Esophagus squamous epithelium (tissue), 5 donors: ENCODE measurements around the gene DROSHA. TPM values are rescaled to one million over a fixed set of nuclear protein-coding genes. Genes with fewer than 3 reads are reported as not detected.
"Not testable (repeated sequence)": the region's sequence is repeated elsewhere in the genome, so short reads cannot be mapped to it uniquely, and the experiment has no call there.

Experiments
- DNase-seq: peaks from one replicate; lab custom pipeline; 2025; lab: John Stamatoyannopoulos, UW
- H3K27ac ChIP-seq, 4 donors: fragments of 200-600 bp; sonication (generic); one replicate each; pipeline ENCODE4 v1.5.1; 2016 to 2019; ENCODE audit warnings: mild to moderate bottlenecking in 1 of 4
- H3K27me3 ChIP-seq, 4 donors: fragments of 200-600 bp; sonication (generic); 1 replicate in 3 of 4; 2 replicates in 1 of 4; pipeline versions ENCODE4 v1.5.1 to v1.6.0; 2017 to 2021; ENCODE audit warnings: antibody characterized with exemption in 1 of 4
- H3K36me3 ChIP-seq, 3 donors: fragments of 200-600 bp; sonication (generic); one replicate each; pipeline ENCODE4 v1.5.1; 2016 to 2019
- H3K4me1 ChIP-seq, 3 donors: fragments of 200-600 bp; sonication (generic); one replicate each; pipeline ENCODE4 v1.5.1; 2017 to 2019
- H3K4me3 ChIP-seq, 4 donors: fragments of 200-600 bp; sonication (generic); 1 replicate in 3 of 4; 2 replicates in 1 of 4; pipeline ENCODE4 v1.5.1; 2016 to 2019; ENCODE audit warnings: mild to moderate bottlenecking in 2 of 4, moderate library complexity in 1 of 4
- H3K9me3 ChIP-seq, 3 donors: fragments of 200-600 bp; sonication (generic); one replicate each; pipeline ENCODE4 v1.5.1; 2016 to 2019
- POLR2A ChIP-seq, 4 donors: fragments of 450-650 bp; IDR thresholded peaks; one replicate each; pipeline ENCODE4 v1.6.1; 2017; ENCODE audit warnings: antibody characterized with exemption in 4 of 4, mild to moderate bottlenecking in 4 of 4, moderate library complexity in 3 of 4
- WGBS, 2 donors: methylation state at CpG; one replicate each; pipeline ENCODE4 v1.1.5; 2018; 5-methylcytosine and 5-hydroxymethylcytosine counted together
- intact Hi-C: fragments of 100-400 bp; cut with DNase I; formaldehyde crosslinking; loops from one replicate; pipeline ENCODE4 v1.15.0; 2022
- total RNA-seq, 4 donors: library from RNA; depleted of rRNA; stranded (reverse); fragments of >200 nt; gene quantifications; one replicate each; pipeline ENCODE4 v1.1.0, GENCODE V29; 2016
- TF ChIP-seq, protein P1 (sequence below), 6 experiments: fragments of 450-650 bp in 4 of 6; fragments of 200-600 bp in 2 of 6; sonication (generic) in 2 of 6; IDR thresholded peaks; one replicate each; pipeline ENCODE4 v1.5.1; 2016 to 2019; ENCODE audit warnings: antibody characterized with exemption in 6 of 6, mild to moderate bottlenecking in 4 of 6, moderate library complexity in 4 of 6
- donor health status: DM: yes; HTN: yes; CAD: no.

The DROSHA gene
- total RNA-seq, 4 donors from 2014 or later = 26.1 to 36.5 (median 31.8) TPM

GRCh38 chr5:31556461-31556860, 24.6 kb upstream of the DROSHA start:
- no peak for DNase-seq
- no peaks in the 10 kb centered on the region for H3K9me3 ChIP-seq
- 65 to 80% methylated on average over 3 of the region's 3 CpGs for WGBS, 2 donors
- no peak for TF ChIP-seq POLR2A (IDR thresholded peaks at IDR 0.05)
- TF ChIP-seq, protein P1, sequence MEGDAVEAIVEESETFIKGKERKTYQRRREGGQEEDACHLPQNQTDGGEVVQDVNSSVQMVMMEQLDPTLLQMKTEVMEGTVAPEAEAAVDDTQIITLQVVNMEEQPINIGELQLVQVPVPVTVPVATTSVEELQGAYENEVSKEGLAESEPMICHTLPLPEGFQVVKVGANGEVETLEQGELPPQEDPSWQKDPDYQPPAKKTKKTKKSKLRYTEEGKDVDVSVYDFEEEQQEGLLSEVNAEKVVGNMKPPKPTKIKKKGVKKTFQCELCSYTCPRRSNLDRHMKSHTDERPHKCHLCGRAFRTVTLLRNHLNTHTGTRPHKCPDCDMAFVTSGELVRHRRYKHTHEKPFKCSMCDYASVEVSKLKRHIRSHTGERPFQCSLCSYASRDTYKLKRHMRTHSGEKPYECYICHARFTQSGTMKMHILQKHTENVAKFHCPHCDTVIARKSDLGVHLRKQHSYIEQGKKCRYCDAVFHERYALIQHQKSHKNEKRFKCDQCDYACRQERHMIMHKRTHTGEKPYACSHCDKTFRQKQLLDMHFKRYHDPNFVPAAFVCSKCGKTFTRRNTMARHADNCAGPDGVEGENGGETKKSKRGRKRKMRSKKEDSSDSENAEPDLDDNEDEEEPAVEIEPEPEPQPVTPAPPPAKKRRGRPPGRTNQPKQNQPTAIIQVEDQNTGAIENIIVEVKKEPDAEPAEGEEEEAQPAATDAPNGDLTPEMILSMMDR (IDR thresholded peaks at IDR 0.05) = no peak
- no peak overlapping the region for H3K4me3 ChIP-seq
- H3K27ac ChIP-seq = no peak overlapping the region
- intact Hi-C loops = no loop called here
- no peaks in the 10 kb centered on the region for H3K4me1 ChIP-seq
- no peaks in the 10 kb centered on the region for H3K27me3 ChIP-seq
- H3K36me3 ChIP-seq = peaks cover 0 to 63% (median 18%) of the 10 kb centered on the region in 3 donors

DNA sequence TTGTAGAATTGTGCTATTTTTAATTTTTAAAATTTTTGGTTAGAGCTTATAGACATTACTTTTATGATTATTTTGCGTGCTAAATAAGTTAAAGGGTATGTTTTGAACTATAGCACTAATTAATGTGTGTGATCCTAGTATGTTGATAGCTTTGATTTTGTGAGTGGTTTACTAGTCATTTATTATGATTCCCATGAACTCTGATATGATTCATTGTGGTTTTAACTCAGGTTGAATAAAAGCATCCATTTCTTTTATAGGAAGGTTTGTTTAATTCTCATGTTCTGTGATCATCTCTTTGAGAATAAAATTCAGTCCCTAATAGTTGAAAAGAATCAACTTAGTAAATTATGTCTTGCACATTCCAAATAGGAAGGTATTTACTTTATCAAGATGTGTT, 22.7 kb upstream of the DROSHA start:
- no peaks in the 10 kb centered on the region for H3K9me3 ChIP-seq
- H3K27ac ChIP-seq = no peak overlapping the region
- WGBS, 2 donors = 91 to 97% methylated on average over 1 of the region's 1 CpG
- intact Hi-C loops = no loop called here
- peaks cover 0 to 74% (median 21%) of the 10 kb centered on the region in 3 donors for H3K36me3 ChIP-seq
- no peak overlapping the region for H3K4me3 ChIP-seq
- DNase-seq = no peak
- TF ChIP-seq, protein P1 (IDR thresholded peaks at IDR 0.05) = no peak
- TF ChIP-seq POLR2A (IDR thresholded peaks at IDR 0.05) = no peak
- no peaks in the 10 kb centered on the region for H3K27me3 ChIP-seq
- no peaks in the 10 kb centered on the region for H3K4me1 ChIP-seq

- no peak overlapping the region for H3K4me3 ChIP-seq
- no peaks in the 10 kb centered on the region for H3K27me3 ChIP-seq
- H3K9me3 ChIP-seq = no peaks in the 10 kb centered on the region
- intact Hi-C loops = no loop called here
- no peaks in the 10 kb centered on the region for H3K4me1 ChIP-seq
- no peak for TF ChIP-seq POLR2A (IDR thresholded peaks at IDR 0.05)
- TF ChIP-seq, protein P1 (IDR thresholded peaks at IDR 0.05) = no peak
- H3K27ac ChIP-seq = no peak overlapping the region
- peaks cover 0 to 80% (median 21%) of the 10 kb centered on the region in 3 donors for H3K36me3 ChIP-seq
- DNase-seq = no peak
Measured at GRCh38 chr5:31553863-31554262, 22.0 kb upstream of the DROSHA start.

DNA sequence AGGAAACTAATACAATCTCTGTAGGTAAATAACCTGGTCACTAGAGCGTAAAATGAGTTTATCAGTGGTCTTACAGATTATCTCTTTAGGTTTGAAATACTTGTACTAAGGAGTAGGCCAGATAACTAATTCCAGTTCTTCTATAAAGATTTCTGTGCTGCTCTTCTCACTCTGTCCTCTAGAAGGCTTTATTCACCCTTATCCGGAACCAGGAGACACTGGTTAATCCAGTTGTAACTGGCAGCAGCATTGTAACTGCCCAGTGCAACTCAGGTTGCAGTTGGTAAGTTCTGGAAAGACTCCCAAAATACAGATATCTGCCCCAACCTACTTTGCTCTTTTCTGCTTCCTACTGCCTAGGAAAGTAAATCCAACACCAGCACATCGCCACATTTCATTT, 20.0 kb upstream of the DROSHA start:
- DNase-seq = no peak
- no peaks in the 10 kb centered on the region for H3K4me1 ChIP-seq
- WGBS, 2 donors = 87 to 93% methylated on average over 3 of the region's 3 CpGs
- TF ChIP-seq, protein P1 (IDR thresholded peaks at IDR 0.05) = no peak
- no peak for TF ChIP-seq POLR2A (IDR thresholded peaks at IDR 0.05)
- H3K27me3 ChIP-seq = no peaks in the 10 kb centered on the region
- H3K9me3 ChIP-seq = no peaks in the 10 kb centered on the region
- no peak overlapping the region for H3K27ac ChIP-seq
- peaks cover 0 to 91% (median 21%) of the 10 kb centered on the region in 3 donors for H3K36me3 ChIP-seq
- intact Hi-C loops = no loop called here
- no peak overlapping the region for H3K4me3 ChIP-seq

- H3K36me3 ChIP-seq = peaks cover 0 to 91% (median 24%) of the 10 kb centered on the region in 3 donors
- H3K27ac ChIP-seq, H3K4me1 ChIP-seq, intact Hi-C loops, H3K27me3 ChIP-seq, DNase-seq, H3K9me3 ChIP-seq, H3K4me3 ChIP-seq: not testable (repeated sequence)
- WGBS, 2 donors = 93 to 100% methylated on average over 2 of the region's 2 CpGs
Measured at GRCh38 chr5:31549114-31549513, 17.2 kb upstream of the DROSHA start.

DNA sequence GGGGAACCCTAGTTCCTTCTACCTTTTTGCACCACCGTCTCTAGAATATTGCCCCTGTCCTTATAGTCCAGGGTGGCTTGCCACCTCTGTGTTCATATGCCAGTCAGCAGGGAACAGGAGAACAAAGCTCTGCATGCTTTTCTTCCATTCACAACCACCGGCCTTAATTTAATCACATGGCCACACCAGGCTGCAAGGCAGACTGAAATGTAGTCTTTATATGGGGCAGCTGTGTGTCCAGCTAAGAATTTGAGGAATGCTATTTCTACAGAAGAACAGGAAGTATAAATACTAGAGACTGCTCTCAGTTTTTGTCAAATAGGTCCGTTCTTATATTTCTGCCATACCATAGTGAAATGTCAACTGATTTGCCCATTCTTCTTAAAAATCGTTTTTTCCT, 6.0 kb upstream of the DROSHA start:
- Histone ChIP-seq H3K36me3 (peaks cover 6 to 87% (median 27%) of the 10 kb centered on the region in 3 donors), H3K9me3 (no peaks in the 10 kb centered on the region), H3K4me3 (no peak overlapping the region), H3K27me3 (no peaks in the 10 kb centered on the region), H3K27ac (no peak overlapping the region), H3K4me1 (peaks cover 10 to 16% (median 11%) of the 10 kb centered on the region in 3 donors)
- intact Hi-C loops = no loop called here
- TF ChIP-seq, protein P1 (IDR thresholded peaks at IDR 0.05) = no peak
- no peak for TF ChIP-seq POLR2A (IDR thresholded peaks at IDR 0.05)
- no peak for DNase-seq
- WGBS, 2 donors = 67 to 76% methylated on average over 4 of the region's 4 CpGs
